HepG2 (cell line): ENCODE results near the gene MRPL58. TPM values are rescaled to one million over a fixed set of nuclear protein-coding genes. Genes with fewer than 3 reads are reported as not detected.

Experiments used
- ATF7-NPFF ChIP-seq: sonication (generic); formaldehyde crosslinking; IDR thresholded peaks from 2 replicates; pipeline ENCODE4 v1.8.1; 2023; ENCODE audit warnings: mild to moderate bottlenecking, low read depth, missing genetic modification reagents, moderate library complexity
- KLF6 ChIP-seq: IDR thresholded peaks from 2 replicates; pipeline ENCODE4 v1.8.0; 2016; ENCODE audit warnings: missing biosample characterization, missing genetic modification reagents
- KLF9 ChIP-seq: IDR thresholded peaks from 2 replicates; pipeline ENCODE4 v1.6.1; 2016; ENCODE audit warnings: low read depth
- MBNL3 ChIP-seq: fragments of 250-450 bp; sonication (Bioruptor Pico); conservative IDR thresholded peaks from 2 replicates; pipeline ENCODE4 v1.8.0; 2022; ENCODE audit warnings: mild to moderate bottlenecking, inconsistent platforms
- PAWR ChIP-seq: sonication (generic); formaldehyde crosslinking; IDR thresholded peaks from 2 replicates; pipeline ENCODE4 v1.4.0; 2020; ENCODE audit warnings: missing genetic modification reagents, mild to moderate bottlenecking, borderline replicate concordance
- RNF2 ChIP-seq: fragments of 450-650 bp; conservative IDR thresholded peaks from 2 replicates; pipeline ENCODE4 v1.6.1; 2016; ENCODE audit warnings: low read depth
- SCMH1 ChIP-seq: sonication (generic); formaldehyde crosslinking; IDR thresholded peaks from 2 replicates; pipeline ENCODE4 v1.9.0; 2021; ENCODE audit warnings: missing genetic modification reagents, mild to moderate bottlenecking, borderline replicate concordance
- SMAD3 ChIP-seq: sonication (generic); formaldehyde crosslinking; IDR thresholded peaks from 2 replicates; pipeline ENCODE4 v1.4.0; 2020; ENCODE audit warnings: missing genetic modification reagents
- SP4 ChIP-seq: sonication (generic); formaldehyde crosslinking; IDR thresholded peaks from 2 replicates; pipeline ENCODE4 v1.8.1; 2023; ENCODE audit warnings: mild to moderate bottlenecking, missing genetic modification reagents
- ZFP36L2 ChIP-seq: sonication (generic); formaldehyde crosslinking; IDR thresholded peaks from 2 replicates; pipeline ENCODE4 v1.4.0; 2020; ENCODE audit warnings: missing genetic modification reagents
- ZNF549 ChIP-seq: sonication (generic); formaldehyde crosslinking; IDR thresholded peaks from 2 replicates; pipeline ENCODE4 v1.5.0; 2020; ENCODE audit warnings: missing genetic modification reagents
- ZNF563 ChIP-seq: sonication (generic); formaldehyde crosslinking; IDR thresholded peaks from 2 replicates; pipeline ENCODE4 v1.8.0; 2022; ENCODE audit warnings: mild to moderate bottlenecking, moderate library complexity, missing genetic modification reagents
- ZNF607 ChIP-seq: sonication (generic); formaldehyde crosslinking; IDR thresholded peaks from 2 replicates; pipeline ENCODE4 v1.5.1; 2020; ENCODE audit warnings: missing genetic modification reagents, mild to moderate bottlenecking, borderline replicate concordance
- ZNF749 ChIP-seq: sonication (generic); formaldehyde crosslinking; IDR thresholded peaks from 2 replicates; pipeline ENCODE4 v1.8.0; 2022; ENCODE audit warnings: mild to moderate bottlenecking, missing genetic modification reagents, moderate library complexity, borderline replicate concordance
- ZNF83 ChIP-seq: sonication (generic); formaldehyde crosslinking; IDR thresholded peaks from 2 replicates; pipeline ENCODE4 v1.4.0; 2020; ENCODE audit warnings: missing genetic modification reagents, mild to moderate bottlenecking, borderline replicate concordance
- polyA plus RNA-seq, 8 experiments: library from polyadenylated mRNA; depleted of rRNA in 3 of 8; stranded (reverse) in 7 of 8; unstranded in 1 of 8; fragments of >200 nt; fragmentation: Illumina TruSeq in 4 of 8; extraction: Trizol in 4 of 8; gene quantifications; 2 replicates each; pipeline versions ENCODE4 v1.2.1 to v1.2.3, GENCODE V29; 2011 to 2016; ENCODE audit warnings: low read depth in 4 of 8, missing spikeins in 1 of 8, mixed read lengths in 1 of 8; ENCODE audit not compliant: insufficient read depth in 1 of 8
- total RNA-seq, 5 experiments: library from RNA; depleted of rRNA; stranded (reverse); fragments of >200 nt; fragmentation: Illumina TruSeq; extraction: Trizol; gene quantifications; 2 replicates each; pipeline ENCODE4 v1.2.3, GENCODE V29; 2016; ENCODE audit warnings: low read depth in 1 of 5
- TF ChIP-seq, protein P1 (sequence below): sonication (generic); formaldehyde crosslinking; conservative IDR thresholded peaks from 2 replicates; pipeline ENCODE4 v1.8.0; 2022; ENCODE audit warnings: mild to moderate bottlenecking, moderate library complexity, missing genetic modification reagents

The MRPL58 gene
- total and polyA plus RNA-seq, 2 of the 13 experiments (the other 11 are each of a cell fraction or from before 2014, with no cell fraction given) = 44.9 to 68.9 TPM

DNA sequence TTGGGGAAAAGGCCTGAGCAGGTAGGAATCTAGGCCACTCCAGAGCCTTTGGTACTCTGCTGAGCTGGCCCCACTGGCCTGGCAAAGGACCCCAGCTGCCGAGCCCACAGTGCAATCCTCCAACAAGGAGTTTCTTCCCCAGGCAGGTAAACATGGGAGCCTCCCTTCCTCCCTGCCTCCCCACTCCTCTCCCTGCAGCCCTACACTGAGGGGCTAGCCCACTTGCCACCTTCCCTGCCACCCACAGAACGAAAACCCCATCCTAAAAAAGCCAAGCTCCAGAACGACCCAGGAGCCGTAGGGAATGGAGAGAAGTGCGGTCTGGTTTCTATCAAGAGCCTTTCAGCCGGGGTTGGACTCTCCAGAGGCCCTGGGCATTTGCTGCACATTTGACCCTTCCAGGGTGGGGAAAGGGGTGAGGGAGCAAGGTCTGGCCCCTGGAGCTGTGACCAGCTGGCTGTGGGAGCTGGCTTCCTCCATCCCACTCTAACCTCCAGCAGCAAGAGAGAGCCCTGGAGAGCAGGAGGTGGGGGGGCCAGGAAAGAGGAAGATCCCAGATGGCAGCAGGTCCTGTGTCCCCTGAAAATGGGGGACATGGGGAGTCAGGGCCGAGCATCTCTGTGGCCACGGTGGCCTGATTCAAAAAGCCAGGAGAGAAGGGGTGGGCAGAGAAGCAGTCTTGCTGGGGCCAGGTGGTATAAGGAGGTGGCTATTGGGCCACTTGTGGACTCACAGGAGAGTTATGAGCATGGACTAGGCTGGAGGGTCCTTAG is 41.2 kb upstream of the MRPL58 start (continued):
- no peak for TF ChIP-seq SP4 (CRISPR knock-in tag)
- TF ChIP-seq KLF6 (CRISPR knock-in tag) = no peak
- TF ChIP-seq ZNF563 (CRISPR knock-in tag) = 0 out of 2 replicates have a peak, but pooled peaks have one; percentile 58
- TF ChIP-seq ZNF83 = peak; percentile 68; the same call in 1 of the 2 replicates
- no peak for TF ChIP-seq ZNF549 (CRISPR knock-in tag)
- TF ChIP-seq SMAD3 (CRISPR knock-in tag) = 0 out of 2 replicates have a peak, but pooled peaks have one; percentile 7
- TF ChIP-seq ZNF749 (CRISPR knock-in tag) = 0 out of 2 replicates have a peak, but pooled peaks have one; percentile 3
- no peak for TF ChIP-seq KLF9 (CRISPR knock-in tag)
- TF ChIP-seq ZNF607 = no peak
- no peak for TF ChIP-seq SCMH1 (CRISPR knock-in tag)
- TF ChIP-seq ZFP36L2 = no peak
- 0 out of 2 replicates have a peak, but pooled peaks have one; percentile 20 for TF ChIP-seq ATF7-NPFF
- no peak for TF ChIP-seq RNF2
- TF ChIP-seq, protein P1, sequence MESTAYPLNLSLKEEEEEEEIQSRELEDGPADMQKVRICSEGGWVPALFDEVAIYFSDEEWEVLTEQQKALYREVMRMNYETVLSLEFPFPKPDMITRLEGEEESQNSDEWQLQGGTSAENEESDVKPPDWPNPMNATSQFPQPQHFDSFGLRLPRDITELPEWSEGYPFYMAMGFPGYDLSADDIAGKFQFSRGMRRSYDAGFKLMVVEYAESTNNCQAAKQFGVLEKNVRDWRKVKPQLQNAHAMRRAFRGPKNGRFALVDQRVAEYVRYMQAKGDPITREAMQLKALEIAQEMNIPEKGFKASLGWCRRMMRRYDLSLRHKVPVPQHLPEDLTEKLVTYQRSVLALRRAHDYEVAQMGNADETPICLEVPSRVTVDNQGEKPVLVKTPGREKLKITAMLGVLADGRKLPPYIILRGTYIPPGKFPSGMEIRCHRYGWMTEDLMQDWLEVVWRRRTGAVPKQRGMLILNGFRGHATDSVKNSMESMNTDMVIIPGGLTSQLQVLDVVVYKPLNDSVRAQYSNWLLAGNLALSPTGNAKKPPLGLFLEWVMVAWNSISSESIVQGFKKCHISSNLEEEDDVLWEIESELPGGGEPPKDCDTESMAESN (CRISPR knock-in tag) = no peak
- TF ChIP-seq MBNL3 (CRISPR knock-in tag) = no peak
- TF ChIP-seq PAWR (CRISPR knock-in tag) = no peak
